A673 (cell line): ENCODE measurements around the gene ATP2B3.

Experiments
- EZH2 ChIP-seq: fragments of 200-600 bp; sonication (generic); IDR thresholded peaks from 2 replicates; pipeline ENCODE4 v1.6.1; 2017; ENCODE audit warnings: borderline replicate concordance, low read depth, mild to moderate bottlenecking, mixed read lengths, antibody characterized with exemption, low read length; ENCODE audit not compliant: poor library complexity, severe bottlenecking
- TF ChIP-seq, protein P1 (sequence below): fragments of 300-800, 200-600 bp; sonication (generic); conservative IDR thresholded peaks from 2 replicates; pipeline ENCODE4 v1.5.1; 2017; ENCODE audit warnings: low read depth, mild to moderate bottlenecking, antibody characterized with exemption, low read length, moderate library complexity, mixed read lengths

DNA sequence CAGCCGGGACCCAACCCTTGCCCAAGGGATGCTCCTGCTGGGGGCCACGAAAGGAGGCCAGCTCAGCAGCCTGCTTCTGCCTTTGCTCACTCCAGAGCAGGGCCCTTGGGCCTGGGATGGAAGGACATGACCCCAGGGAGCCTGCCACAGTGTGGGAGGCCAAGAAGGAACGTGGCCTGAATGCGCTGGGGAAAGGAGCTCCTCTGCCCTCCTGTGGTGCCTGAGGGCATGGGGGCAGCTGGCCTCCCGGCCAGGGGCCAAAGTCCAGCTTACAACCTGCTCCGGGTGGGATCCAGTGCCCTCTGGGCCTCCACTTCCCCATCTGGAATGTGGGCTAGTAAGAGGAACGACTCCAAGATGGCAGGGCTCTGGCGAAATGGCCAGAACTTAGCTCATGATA, 2.0 kb upstream of the ATP2B3 start:
- TF ChIP-seq, protein P1, sequence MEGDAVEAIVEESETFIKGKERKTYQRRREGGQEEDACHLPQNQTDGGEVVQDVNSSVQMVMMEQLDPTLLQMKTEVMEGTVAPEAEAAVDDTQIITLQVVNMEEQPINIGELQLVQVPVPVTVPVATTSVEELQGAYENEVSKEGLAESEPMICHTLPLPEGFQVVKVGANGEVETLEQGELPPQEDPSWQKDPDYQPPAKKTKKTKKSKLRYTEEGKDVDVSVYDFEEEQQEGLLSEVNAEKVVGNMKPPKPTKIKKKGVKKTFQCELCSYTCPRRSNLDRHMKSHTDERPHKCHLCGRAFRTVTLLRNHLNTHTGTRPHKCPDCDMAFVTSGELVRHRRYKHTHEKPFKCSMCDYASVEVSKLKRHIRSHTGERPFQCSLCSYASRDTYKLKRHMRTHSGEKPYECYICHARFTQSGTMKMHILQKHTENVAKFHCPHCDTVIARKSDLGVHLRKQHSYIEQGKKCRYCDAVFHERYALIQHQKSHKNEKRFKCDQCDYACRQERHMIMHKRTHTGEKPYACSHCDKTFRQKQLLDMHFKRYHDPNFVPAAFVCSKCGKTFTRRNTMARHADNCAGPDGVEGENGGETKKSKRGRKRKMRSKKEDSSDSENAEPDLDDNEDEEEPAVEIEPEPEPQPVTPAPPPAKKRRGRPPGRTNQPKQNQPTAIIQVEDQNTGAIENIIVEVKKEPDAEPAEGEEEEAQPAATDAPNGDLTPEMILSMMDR = no peak
- no peak for TF ChIP-seq EZH2
